PC-9 (cell line): ENCODE data around the gene ZNF513.

Experiments used
- CTCF ChIP-seq: fragments of 200-600 bp; sonication (generic); conservative IDR thresholded peaks from 2 replicates; pipeline ENCODE4 v1.6.1; 2017; ENCODE audit warnings: mixed run types, antibody characterized with exemption, mild to moderate bottlenecking, moderate library complexity
- EZH2 ChIP-seq: fragments of 200-600 bp; sonication (generic); IDR thresholded peaks from 2 replicates; pipeline ENCODE4 v1.8.0; 2017; ENCODE audit warnings: antibody characterized with exemption, low read depth

- TF ChIP-seq EZH2 = no peak
- TF ChIP-seq CTCF = no peak
These were observed 1.1 kb downstream of the ZNF513 start for GRCh38 chr2:27379383-27379835.
